DMS53 (cell line): ENCODE results near the gene NAT8L.
A peak's percentile ranks its signal among the peaks of the same experiment; 100 is the strongest.

Source experiments
- DNase-seq: peaks from one replicate; lab custom pipeline; 2025; lab: John Stamatoyannopoulos, UW

Gene NAT8L

GRCh38 chr4:2075987-2076907, 17.1 kb downstream of the NAT8L start:
- no peak for DNase-seq

- DNase-seq = no peak
Observed at GRCh38 chr4:2076908-2077536, 17.9 kb downstream of the NAT8L start.

GRCh38 chr4:2077537-2078460, 18.7 kb downstream of the NAT8L start:
- DNase-seq = no peak

- no peak for DNase-seq
Observed at GRCh38 chr4:2078584-2078983, 19.5 kb downstream of the NAT8L start.

GRCh38 chr4:2079006-2079405, 19.9 kb downstream of the NAT8L start:
- no peak for DNase-seq

- DNase-seq = no peak
Observed at GRCh38 chr4:2079926-2080325, 20.8 kb downstream of the NAT8L start.

GRCh38 chr4:2080429-2081300, 21.5 kb downstream of the NAT8L start:
- no peak for DNase-seq

- DNase-seq = no peak
Observed at GRCh38 chr4:2081540-2081939, 22.4 kb downstream of the NAT8L start.

- DNase-seq = no peak
Observed at GRCh38 chr4:2082118-2082517, 23.0 kb downstream of the NAT8L start.

- no peak for DNase-seq
Observed at GRCh38 chr4:2082627-2083026, 23.5 kb downstream of the NAT8L start.

- DNase-seq = no peak
Observed at GRCh38 chr4:2083116-2083825, 24.1 kb downstream of the NAT8L start.

- no peak for DNase-seq
Observed at GRCh38 chr4:2083826-2084160, 24.7 kb downstream of the NAT8L start.

GRCh38 chr4:2084316-2084715, 25.2 kb downstream of the NAT8L start:
- DNase-seq = no peak

- DNase-seq = peak; percentile 98
Observed at GRCh38 chr4:2085496-2085901, 26.4 kb downstream of the NAT8L start.

- no peak for DNase-seq
Observed at GRCh38 chr4:2087170-2087569, 28.0 kb downstream of the NAT8L start.

GRCh38 chr4:2089222-2089621, 30.1 kb downstream of the NAT8L start:
- DNase-seq = no peak

- no peak for DNase-seq
Observed at GRCh38 chr4:2090642-2091041, 31.5 kb downstream of the NAT8L start.

GRCh38 chr4:2091990-2092668, 33.0 kb downstream of the NAT8L start:
- no peak for DNase-seq

- DNase-seq = no peak
Observed at GRCh38 chr4:2092669-2093053, 33.5 kb downstream of the NAT8L start.

- no peak for DNase-seq
Observed at GRCh38 chr4:2093265-2093664, 34.1 kb downstream of the NAT8L start.
